Activated T-cell treated with anti-CD3 and anti-CD28 coated beads, Interleukin-2, amount 50 U/mL, for 72 hours (primary cell): ENCODE results near the gene TECTA. TPM values are rescaled to one million over a fixed set of nuclear protein-coding genes. Genes with fewer than 3 reads are reported as not detected.

ENCODE experiments used
- ATAC-seq, 2 donors: fragments of 150-1000 bp; cut with Tn5 transposase; replicated peaks in 1 of 2; 2 replicates each; pipeline ENCODE4 v1.10.0; 2021; ENCODE audit warnings: moderate library complexity in 2 of 2, mild to moderate bottlenecking in 1 of 2
- DNase-seq, 2 donors: peaks; one replicate each; pipeline ENCODE4 v3.0.0; 2021 to 2022; ENCODE audit warnings: mixed read lengths in 1 of 2
- H3K27ac Mint-ChIP-seq: one replicate; pipeline ENCODE4 v1.8.0; 2022; ENCODE audit warnings: mild to moderate bottlenecking, moderate library complexity, mixed read lengths
- H3K27me3 Mint-ChIP-seq: one replicate; pipeline ENCODE4 v1.8.0; 2022; ENCODE audit warnings: low read depth, mixed read lengths
- H3K36me3 Mint-ChIP-seq, 2 donors: one replicate each; pipeline ENCODE4 v1.8.0; 2022; ENCODE audit warnings: mixed read lengths in 2 of 2, mild to moderate bottlenecking in 1 of 2; ENCODE audit not compliant: insufficient read depth in 2 of 2
- H3K4me1 Mint-ChIP-seq: one replicate; pipeline ENCODE4 v1.8.0; 2022; ENCODE audit warnings: low read depth, mixed read lengths
- H3K4me3 Mint-ChIP-seq, 2 donors: one replicate each; pipeline ENCODE4 v1.8.0; 2022; ENCODE audit warnings: mild to moderate bottlenecking in 2 of 2, mixed read lengths in 2 of 2, moderate library complexity in 2 of 2
- H3K9me3 Mint-ChIP-seq, 2 donors: one replicate each; pipeline ENCODE4 v1.8.0; 2022; ENCODE audit warnings: mixed read lengths in 2 of 2
- total RNA-seq, 2 donors: library from RNA; stranded (reverse); gene quantifications; one replicate each; pipeline ENCODE4 v1.2.3, GENCODE V29; 2022

TECTA gene, protein sequence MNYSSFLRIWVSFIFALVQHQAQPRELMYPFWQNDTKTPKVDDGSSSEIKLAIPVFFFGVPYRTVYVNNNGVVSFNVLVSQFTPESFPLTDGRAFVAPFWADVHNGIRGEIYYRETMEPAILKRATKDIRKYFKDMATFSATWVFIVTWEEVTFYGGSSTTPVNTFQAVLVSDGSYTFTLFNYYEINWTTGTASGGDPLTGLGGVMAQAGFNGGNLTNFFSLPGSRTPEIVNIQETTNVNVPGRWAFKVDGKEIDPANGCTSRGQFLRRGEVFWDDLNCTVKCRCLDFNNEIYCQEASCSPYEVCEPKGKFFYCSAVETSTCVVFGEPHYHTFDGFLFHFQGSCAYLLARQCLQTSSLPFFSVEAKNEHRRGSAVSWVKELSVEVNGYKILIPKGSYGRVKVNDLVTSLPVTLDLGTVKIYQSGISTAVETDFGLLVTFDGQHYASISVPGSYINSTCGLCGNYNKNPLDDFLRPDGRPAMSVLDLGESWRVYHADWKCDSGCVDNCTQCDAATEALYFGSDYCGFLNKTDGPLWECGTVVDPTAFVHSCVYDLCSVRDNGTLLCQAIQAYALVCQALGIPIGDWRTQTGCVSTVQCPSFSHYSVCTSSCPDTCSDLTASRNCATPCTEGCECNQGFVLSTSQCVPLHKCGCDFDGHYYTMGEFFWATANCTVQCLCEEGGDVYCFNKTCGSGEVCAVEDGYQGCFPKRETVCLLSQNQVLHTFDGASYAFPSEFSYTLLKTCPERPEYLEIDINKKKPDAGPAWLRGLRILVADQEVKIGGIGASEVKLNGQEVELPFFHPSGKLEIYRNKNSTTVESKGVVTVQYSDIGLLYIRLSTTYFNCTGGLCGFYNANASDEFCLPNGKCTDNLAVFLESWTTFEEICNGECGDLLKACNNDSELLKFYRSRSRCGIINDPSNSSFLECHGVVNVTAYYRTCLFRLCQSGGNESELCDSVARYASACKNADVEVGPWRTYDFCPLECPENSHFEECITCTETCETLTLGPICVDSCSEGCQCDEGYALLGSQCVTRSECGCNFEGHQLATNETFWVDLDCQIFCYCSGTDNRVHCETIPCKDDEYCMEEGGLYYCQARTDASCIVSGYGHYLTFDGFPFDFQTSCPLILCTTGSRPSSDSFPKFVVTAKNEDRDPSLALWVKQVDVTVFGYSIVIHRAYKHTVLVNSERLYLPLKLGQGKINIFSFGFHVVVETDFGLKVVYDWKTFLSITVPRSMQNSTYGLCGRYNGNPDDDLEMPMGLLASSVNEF (N-terminal part only)
- total RNA-seq: under 1 TPM; 0.34 to 0.39 TPM

DNA sequence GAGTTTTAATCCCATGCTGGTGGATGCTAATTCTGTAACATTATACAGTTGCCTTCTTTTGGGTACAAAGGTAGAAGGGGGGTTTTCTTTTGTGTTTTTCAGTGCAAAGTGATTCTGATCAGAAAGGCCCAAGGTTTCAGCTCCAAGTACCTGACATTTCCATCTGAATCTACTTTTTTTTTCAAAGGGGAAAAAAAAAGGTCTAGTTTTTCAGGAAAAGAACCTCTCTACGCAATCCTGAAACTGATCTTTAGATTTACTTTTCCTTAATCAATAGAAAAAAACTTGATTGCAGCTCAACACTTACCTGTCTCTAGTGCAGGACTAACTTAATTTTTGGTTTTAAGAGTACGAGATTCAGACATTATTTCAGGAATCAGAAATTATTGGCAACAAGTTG lies at the start of gene TECTA:
TSS of gene TECTA (plus strand) at position 301 of the 400 bp plus-strand sequence. CDS start 1,423 bp downstream, outside the sequence.
- no peak for ATAC-seq
- Mint-ChIP-seq H3K9me3 (no peaks in the 10 kb centered on the region), H3K4me1 (no peaks in the 10 kb centered on the region), H3K4me3 (no peak within 1 kb of the TSS), H3K27ac (no peak within 1 kb of the TSS), H3K27me3 (no peaks in the 10 kb centered on the region), H3K36me3 (no peaks in the 10 kb centered on the region)
- DNase-seq: no peak

DNA sequence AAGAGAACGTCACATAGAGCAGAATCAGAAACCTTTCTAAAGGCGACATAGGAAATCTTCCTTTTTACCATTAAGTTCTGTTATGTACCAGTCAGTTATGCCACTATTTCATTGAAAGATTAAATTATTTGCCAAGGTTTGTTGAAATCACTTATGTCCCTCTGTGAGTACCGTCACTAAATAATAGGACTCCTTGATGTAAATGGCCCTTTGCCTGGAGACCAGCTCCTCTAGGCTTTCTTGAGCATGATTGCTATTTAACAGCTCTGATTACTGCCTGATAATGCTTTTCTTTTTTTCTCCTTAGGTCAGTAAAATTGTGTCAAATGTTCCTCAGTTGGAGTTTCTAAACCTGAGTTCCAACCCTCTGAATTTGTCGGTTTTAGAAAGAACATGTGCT lies 47.8 kb upstream of the TECTA start:
- Mint-ChIP-seq H3K27me3 (no peaks in the 10 kb centered on the region), H3K4me1 (no peaks in the 10 kb centered on the region), H3K27ac (no peak overlapping the region), H3K4me3 (no peak overlapping the region), H3K9me3 (no peaks in the 10 kb centered on the region), H3K36me3 (peaks cover 0 to 7% of the 10 kb centered on the region in 2 donors)
- ATAC-seq (no peak), DNase-seq (no peak)

DNA sequence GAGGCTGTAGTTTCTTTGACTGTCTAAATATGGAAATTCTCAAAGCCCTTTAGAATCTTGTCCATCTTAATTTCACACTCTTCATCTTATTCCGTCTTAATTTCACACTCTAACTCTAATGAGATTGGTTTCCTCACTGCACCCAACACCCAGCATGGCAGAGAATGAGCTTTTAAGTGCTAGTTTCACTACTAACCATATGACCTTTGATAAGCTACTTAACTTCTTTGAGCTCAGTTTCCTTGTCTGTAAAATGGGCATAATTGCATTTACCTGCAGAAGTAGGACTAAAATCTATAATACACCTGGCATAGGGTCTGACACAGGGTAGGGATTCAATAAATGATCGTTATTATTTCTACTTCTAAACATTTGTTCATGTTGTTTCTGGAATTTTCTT lies 46.8 kb upstream of the TECTA start:
- DNase-seq (no peak), ATAC-seq (no peak)
- Mint-ChIP-seq H3K4me3 (no peak overlapping the region), H3K27me3 (no peaks in the 10 kb centered on the region), H3K27ac (no peak overlapping the region), H3K9me3 (no peaks in the 10 kb centered on the region), H3K4me1 (no peaks in the 10 kb centered on the region), H3K36me3 (peaks cover 0 to 5% of the 10 kb centered on the region in 2 donors)

DNA sequence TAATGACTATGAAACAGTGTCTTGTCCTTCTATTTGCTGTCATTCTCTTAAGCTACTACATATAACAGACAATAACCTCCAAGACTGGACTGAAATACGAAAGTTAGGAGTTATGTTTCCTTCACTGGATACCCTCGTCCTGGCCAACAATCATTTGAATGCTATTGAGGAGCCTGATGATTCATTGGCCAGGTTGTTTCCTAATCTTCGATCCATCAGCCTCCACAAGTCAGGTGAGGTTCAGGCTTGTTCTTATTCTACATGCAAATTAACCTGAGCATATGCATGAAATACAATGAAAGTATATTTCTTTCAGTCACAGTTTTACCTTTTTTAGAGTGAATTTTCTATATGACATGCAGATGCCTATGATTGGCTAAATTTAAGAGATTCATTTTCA lies 46.0 kb upstream of the TECTA start:
- Mint-ChIP-seq H3K27ac (no peak overlapping the region), H3K4me1 (no peaks in the 10 kb centered on the region), H3K27me3 (no peaks in the 10 kb centered on the region), H3K36me3 (peaks cover 0 to 8% of the 10 kb centered on the region in 2 donors), H3K9me3 (no peaks in the 10 kb centered on the region), H3K4me3 (no peak overlapping the region)
- ATAC-seq (no peak), DNase-seq (no peak)

DNA sequence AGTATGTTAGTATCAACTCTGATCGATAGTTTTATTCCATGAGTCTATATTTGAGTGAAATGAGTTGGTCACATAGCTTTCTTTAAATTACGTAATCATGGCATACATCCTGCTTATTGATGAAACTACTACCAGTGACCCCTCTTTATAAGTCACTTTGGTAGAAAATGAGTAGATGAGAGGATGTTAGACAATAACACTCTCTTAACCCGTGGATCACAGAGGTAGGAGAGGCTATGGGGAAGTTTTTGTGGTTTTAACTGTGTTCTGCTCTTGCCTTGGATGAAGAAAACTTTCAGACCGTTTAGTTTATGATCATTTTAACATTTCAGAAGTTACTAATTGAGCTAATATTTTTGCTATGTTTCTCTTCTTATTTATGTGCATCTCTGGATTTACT lies 43.1 kb upstream of the TECTA start:
- DNase-seq: no peak
- peak in 1 of 2 donors; percentile 49 for ATAC-seq
- H3K4me1 Mint-ChIP-seq: no peaks in the 10 kb centered on the region
- no peak overlapping the region for H3K4me3 Mint-ChIP-seq
- no peak overlapping the region for H3K27ac Mint-ChIP-seq
- peaks cover 0 to 11% of the 10 kb centered on the region in 2 donors for H3K36me3 Mint-ChIP-seq
- H3K9me3 Mint-ChIP-seq: no peaks in the 10 kb centered on the region
- H3K27me3 Mint-ChIP-seq: no peaks in the 10 kb centered on the region

DNA sequence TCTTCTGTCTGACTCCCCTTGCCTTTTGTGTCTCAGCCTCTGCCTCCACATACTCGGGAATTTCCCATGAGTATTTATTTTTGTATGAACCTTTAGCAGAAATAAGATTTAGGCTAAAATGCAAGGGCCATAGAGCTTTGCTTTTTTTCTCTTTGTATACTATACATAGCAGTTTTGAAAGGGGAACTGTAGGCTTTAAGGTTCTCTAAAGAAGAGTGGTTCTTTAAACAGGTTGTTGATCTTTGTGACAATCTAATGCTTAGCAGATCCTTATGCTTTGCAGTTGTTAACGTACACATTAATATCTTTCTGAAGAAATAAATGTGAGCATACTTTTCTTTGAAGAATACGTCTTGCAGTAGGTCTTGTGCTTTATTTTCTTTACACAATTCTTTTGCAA lies 42.1 kb upstream of the TECTA start:
- Mint-ChIP-seq H3K27me3 (no peaks in the 10 kb centered on the region), H3K36me3 (peaks cover 2 to 10% of the 10 kb centered on the region in 2 donors), H3K9me3 (no peaks in the 10 kb centered on the region), H3K4me1 (no peaks in the 10 kb centered on the region), H3K27ac (no peak overlapping the region), H3K4me3 (no peak overlapping the region)
- DNase-seq (no peak), ATAC-seq (no peak)

DNA sequence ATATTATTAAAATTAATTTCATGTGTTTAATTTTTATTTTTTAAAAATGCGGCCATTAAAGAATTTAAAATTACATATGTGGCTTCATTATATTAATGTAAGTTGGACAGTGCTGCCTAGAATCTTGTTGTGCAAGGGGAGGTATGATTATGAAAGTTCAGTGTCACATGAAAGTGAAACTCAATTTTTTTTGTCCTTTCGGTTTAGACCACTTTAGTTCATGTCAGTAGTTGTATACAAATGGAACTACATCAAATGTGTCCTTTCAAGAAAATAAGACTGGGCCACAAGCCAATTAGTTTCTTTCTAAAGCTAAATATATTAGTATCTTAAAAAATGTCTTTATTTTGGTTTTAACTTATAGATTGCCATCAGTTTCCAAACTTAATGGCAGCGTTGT lies 41.4 kb upstream of the TECTA start:
- ATAC-seq (no peak), DNase-seq (no peak)
- Mint-ChIP-seq H3K9me3 (no peaks in the 10 kb centered on the region), H3K4me3 (no peak overlapping the region), H3K27me3 (no peaks in the 10 kb centered on the region), H3K36me3 (peaks cover 2 to 10% of the 10 kb centered on the region in 2 donors), H3K27ac (no peak overlapping the region), H3K4me1 (no peaks in the 10 kb centered on the region)

DNA sequence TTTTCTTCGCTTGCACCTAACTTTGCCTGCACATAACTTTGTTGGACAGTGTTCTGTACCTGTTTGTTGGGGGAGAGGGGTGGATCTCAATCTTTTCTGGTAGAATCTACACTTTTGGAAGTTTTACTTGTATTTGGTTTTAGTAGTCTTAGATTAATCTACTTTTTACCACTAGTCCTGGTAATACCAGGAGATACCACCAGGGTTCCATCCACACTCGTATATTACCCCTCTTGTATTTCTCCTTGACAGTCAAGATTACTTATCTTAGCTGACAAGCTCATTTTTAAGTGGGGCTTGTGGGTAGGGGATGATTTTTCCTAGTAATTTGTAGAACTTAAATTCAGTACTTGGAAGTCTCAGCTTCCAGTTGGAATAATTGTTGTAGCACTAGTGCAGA lies 37.3 kb upstream of the TECTA start:
- no peaks in the 10 kb centered on the region for H3K4me1 Mint-ChIP-seq
- no peak overlapping the region for H3K27ac Mint-ChIP-seq
- no peak for ATAC-seq

DNA sequence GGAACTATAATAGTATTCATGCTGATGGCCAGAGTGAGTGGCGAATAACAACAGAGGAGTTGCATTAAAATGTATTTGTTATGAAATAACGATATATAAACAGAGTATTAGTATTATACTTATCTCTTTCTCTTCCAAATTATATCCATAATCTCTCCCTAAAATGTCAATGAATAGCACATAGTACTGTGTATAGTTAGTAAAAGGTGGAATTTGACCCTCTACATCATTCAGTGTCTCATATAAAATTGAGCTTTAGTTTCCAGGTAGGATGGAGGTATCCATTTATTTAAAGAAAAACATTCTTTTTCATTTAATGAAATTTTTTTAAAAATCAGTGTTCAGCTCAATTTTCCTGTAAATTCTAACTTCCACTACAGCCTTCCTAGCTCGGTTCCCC lies 34.4 kb upstream of the TECTA start:
- Mint-ChIP-seq H3K27ac (no peak overlapping the region), H3K4me1 (no peaks in the 10 kb centered on the region), H3K9me3 (peaks cover 0 to 6% of the 10 kb centered on the region in 2 donors), H3K4me3 (no peak overlapping the region), H3K36me3 (peaks cover 13 to 19% of the 10 kb centered on the region in 2 donors), H3K27me3 (no peaks in the 10 kb centered on the region)
- DNase-seq (no peak), ATAC-seq (no peak)

More for the DNA sequence above, 37.3 kb upstream of the TECTA start:
- H3K27me3 Mint-ChIP-seq: no peaks in the 10 kb centered on the region
- no peak overlapping the region for H3K4me3 Mint-ChIP-seq
- H3K36me3 Mint-ChIP-seq: peaks cover 5 to 16% of the 10 kb centered on the region in 2 donors
- no peaks in the 10 kb centered on the region for H3K9me3 Mint-ChIP-seq
- no peak for DNase-seq

DNA sequence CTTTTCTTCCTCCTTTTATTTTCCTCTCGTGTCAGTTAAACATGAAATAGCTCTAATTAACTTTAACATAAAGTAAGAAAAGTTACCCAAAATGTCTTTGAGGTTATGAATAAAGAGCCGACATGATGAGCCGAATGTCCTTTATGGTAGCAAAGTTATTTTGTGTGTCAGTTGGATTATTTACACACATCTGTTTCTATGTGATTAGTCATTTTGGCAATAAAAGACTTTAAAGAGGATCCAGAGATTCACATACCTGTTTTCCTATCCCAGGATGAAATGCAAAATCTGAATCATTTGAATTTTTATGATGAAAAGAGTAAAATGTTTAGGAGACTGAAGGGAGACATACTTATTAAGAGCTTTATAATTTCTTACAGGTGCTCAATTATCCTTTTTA lies 34.0 kb upstream of the TECTA start:
- H3K4me3 Mint-ChIP-seq: no peak overlapping the region
- H3K4me1 Mint-ChIP-seq: no peaks in the 10 kb centered on the region
- H3K36me3 Mint-ChIP-seq: peaks cover 13 to 18% of the 10 kb centered on the region in 2 donors
- DNase-seq (no peak), ATAC-seq (no peak)
- no peaks in the 10 kb centered on the region for H3K27me3 Mint-ChIP-seq
- H3K9me3 Mint-ChIP-seq: peaks cover 0 to 6% of the 10 kb centered on the region in 2 donors
- H3K27ac Mint-ChIP-seq: no peak overlapping the region

DNA sequence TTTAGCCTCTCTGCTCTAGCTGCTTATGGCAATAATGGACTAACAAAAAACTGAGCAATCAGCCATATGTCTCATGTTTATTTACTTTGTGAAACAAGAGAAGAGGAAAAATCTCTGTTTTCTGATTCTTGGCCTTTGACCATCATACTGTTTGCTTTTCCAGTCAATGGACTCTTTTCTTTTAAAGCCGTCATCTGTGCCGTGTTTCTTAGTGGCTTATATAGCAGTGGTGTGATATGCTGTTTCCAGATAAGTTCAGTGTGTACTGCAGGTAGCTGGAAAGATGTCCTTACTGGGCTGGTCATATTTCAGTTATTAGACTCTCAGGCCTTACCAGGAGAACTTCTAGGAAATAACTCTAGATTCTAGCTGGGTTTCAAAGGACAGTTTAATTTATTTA lies 33.6 kb upstream of the TECTA start:
- no peak overlapping the region for H3K4me3 Mint-ChIP-seq
- no peak for DNase-seq
- H3K27me3 Mint-ChIP-seq: no peaks in the 10 kb centered on the region
- peaks cover 0 to 6% of the 10 kb centered on the region in 2 donors for H3K9me3 Mint-ChIP-seq
- H3K27ac Mint-ChIP-seq: no peak overlapping the region
- H3K36me3 Mint-ChIP-seq: peaks cover 13 to 18% of the 10 kb centered on the region in 2 donors
- no peaks in the 10 kb centered on the region for H3K4me1 Mint-ChIP-seq
- no peak for ATAC-seq

DNA sequence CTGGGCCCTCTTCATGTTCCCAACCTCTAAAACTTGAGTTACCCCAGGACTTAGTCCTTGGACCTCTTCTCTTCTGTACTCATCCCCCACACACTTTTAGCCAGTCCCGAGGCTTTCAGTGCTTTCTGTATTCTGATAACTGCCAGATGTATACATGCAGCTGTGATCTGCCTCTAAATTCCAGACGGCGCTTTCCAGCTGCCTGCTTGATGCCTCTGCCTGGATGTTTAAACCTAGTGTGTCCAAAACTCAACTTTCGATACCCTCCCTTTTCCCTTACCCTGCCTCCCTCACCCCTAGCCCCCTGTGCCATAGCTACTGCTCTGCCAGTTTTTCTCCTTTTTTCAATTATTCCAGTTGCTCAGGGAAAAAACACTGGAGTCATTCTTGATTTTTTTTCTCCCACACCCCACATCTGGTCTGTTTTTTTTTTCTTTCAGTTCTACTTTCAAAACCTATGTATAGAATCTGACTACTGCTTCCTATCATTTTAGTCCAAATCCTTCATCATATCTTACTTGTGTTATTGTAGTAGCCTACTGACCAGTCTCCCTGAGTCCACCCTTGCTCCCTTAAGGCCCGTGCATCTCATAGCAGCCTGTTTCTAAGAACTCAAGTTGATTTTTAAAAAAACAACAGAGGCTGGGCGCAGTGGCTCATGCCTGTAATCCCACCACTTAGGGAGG lies 32.9 kb upstream of the TECTA start:
- Mint-ChIP-seq H3K9me3 (peaks cover 0 to 6% of the 10 kb centered on the region in 2 donors), H3K36me3 (peaks cover 13 to 19% of the 10 kb centered on the region in 2 donors), H3K27me3 (no peaks in the 10 kb centered on the region), H3K4me3 (no peak overlapping the region), H3K27ac (peak overlapping the region; percentile 12), H3K4me1 (no peaks in the 10 kb centered on the region)
- DNase-seq: no peak
- ATAC-seq: no peak
